ENCODE measurements around the gene TRAPPC12.

DNA sequence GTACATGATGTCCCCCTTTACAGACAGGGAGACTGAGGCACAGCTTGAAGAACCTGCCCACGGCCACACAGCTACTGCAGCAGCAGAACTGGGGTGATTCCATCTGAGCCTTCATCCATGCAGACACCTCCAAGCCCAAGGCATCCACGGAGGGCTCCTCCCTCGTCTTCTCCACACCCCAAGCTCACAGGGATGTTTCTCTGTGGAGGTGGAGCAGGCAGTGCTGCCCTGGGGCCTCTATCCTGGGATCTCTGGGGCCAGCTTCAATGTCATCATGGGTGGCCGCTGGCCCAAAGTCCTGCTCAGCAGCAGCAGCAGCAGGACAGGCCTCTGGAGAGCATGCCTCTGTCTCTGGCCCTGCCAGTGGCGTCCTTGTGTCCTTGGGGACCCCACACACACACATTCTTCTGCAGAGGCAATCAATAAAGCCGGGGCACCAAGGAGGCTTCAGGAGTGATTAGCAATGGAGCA lies 108.6 kb downstream of the TRAPPC12 start:
- TF ChIP-seq SUZ12 (IDR thresholded peaks at IDR 0.05; ENCODE audit: extremely low read depth, insufficient read depth, insufficient read length) (no peak), YY1 (IDR thresholded peaks at IDR 0.05; ENCODE audit: insufficient read depth, insufficient read length) (no peak), ZNF274 (IDR thresholded peaks at IDR 0.05; ENCODE audit: low read depth, low read length) (no peak)
